GM12875 (cell line): Measurements from ENCODE around the gene IRF2BPL.

ENCODE experiments used
- H3K4me3 ChIP-seq: one replicate; pipeline ENCODE4 v1.5.1; 2011; ENCODE audit warnings: low read depth, low read length, control low read depth
- CTCF ChIP-seq: IDR thresholded peaks from 2 replicates; pipeline ENCODE4 v1.5.1; 2011; ENCODE audit warnings: low read depth, mild to moderate bottlenecking, control low read depth, inconsistent platforms, low read length, moderate library complexity, borderline replicate concordance; ENCODE audit not compliant: insufficient read depth

IRF2BPL gene

GRCh38 chr14:76993752-76994151, 34.8 kb downstream of the IRF2BPL start:
- no peak overlapping the region for H3K4me3 ChIP-seq
- TF ChIP-seq CTCF = no peak

GRCh38 chr14:76990084-76990483, 38.4 kb downstream of the IRF2BPL start:
- no peak for TF ChIP-seq CTCF
- H3K4me3 ChIP-seq = no peak overlapping the region

GRCh38 chr14:76987956-76988520, 40.5 kb downstream of the IRF2BPL start:
- no peak overlapping the region for H3K4me3 ChIP-seq
- no peak for TF ChIP-seq CTCF

- TF ChIP-seq CTCF = no peak
- H3K4me3 ChIP-seq = no peak overlapping the region
Measured at GRCh38 chr14:76986231-76986565, 42.3 kb downstream of the IRF2BPL start.

GRCh38 chr14:76985540-76986230, 42.8 kb downstream of the IRF2BPL start:
- TF ChIP-seq CTCF = no peak
- no peak overlapping the region for H3K4me3 ChIP-seq

GRCh38 chr14:76984787-76985375, 43.6 kb downstream of the IRF2BPL start:
- TF ChIP-seq CTCF = no peak
- no peak overlapping the region for H3K4me3 ChIP-seq

- no peak overlapping the region for H3K4me3 ChIP-seq
- TF ChIP-seq CTCF = no peak
Measured at GRCh38 chr14:76984297-76984696, 44.2 kb downstream of the IRF2BPL start.
